Stimulated activated naive CD8-positive, alpha-beta T cell treated with anti-CD3 and anti-CD28 coated beads, Interleukin-15, amount 100 ng/mL, for 72 hours (primary cell): Measurements from ENCODE around the gene NUDC.
"Not testable (repeated sequence)": the region's sequence is repeated elsewhere in the genome, so short reads cannot be mapped to it uniquely, and the experiment has no call there.

Experiments used
- ATAC-seq: fragments of 150-1000 bp; cut with Tn5 transposase; 2 replicates; pipeline ENCODE4 v1.10.0; 2021; ENCODE audit warnings: mild to moderate bottlenecking, moderate library complexity
- DNase-seq, 2 donors: peaks; one replicate each; pipeline ENCODE4 v3.0.0; 2021 to 2022
- H3K27ac Mint-ChIP-seq, 2 donors: one replicate each; pipeline ENCODE4 v1.8.0; 2022; ENCODE audit warnings: mild to moderate bottlenecking in 2 of 2, mixed read lengths in 2 of 2, moderate library complexity in 2 of 2
- H3K27me3 Mint-ChIP-seq: one replicate; pipeline ENCODE4 v1.8.0; 2022; ENCODE audit warnings: mixed read lengths
- H3K4me1 Mint-ChIP-seq: one replicate; pipeline ENCODE4 v1.8.0; 2022; ENCODE audit warnings: mild to moderate bottlenecking, mixed read lengths
- H3K4me3 Mint-ChIP-seq, 2 donors: one replicate each; pipeline ENCODE4 v1.8.0; 2022; ENCODE audit warnings: mild to moderate bottlenecking in 2 of 2, mixed read lengths in 2 of 2, moderate library complexity in 1 of 2
- H3K9me3 Mint-ChIP-seq, 2 donors: one replicate each; pipeline ENCODE4 v1.8.0; 2022; ENCODE audit warnings: mixed read lengths in 2 of 2

NUDC gene

GRCh38 chr1:26936823-26937222 lies 15.3 kb downstream of the NUDC start:
- Mint-ChIP-seq H3K4me1 (no peaks in the 10 kb centered on the region), H3K27me3 (no peaks in the 10 kb centered on the region), H3K27ac (no peak overlapping the region), H3K9me3 (no peaks in the 10 kb centered on the region), H3K4me3 (no peak overlapping the region)
- ATAC-seq (no peak), DNase-seq (no peak)

GRCh38 chr1:26938004-26938658 lies 16.6 kb downstream of the NUDC start:
- H3K4me3 Mint-ChIP-seq = no peak overlapping the region
- H3K27ac Mint-ChIP-seq = peak overlapping the region in 1 of 2 donors; percentile 74
- no peak for ATAC-seq
- no peaks in the 10 kb centered on the region for H3K4me1 Mint-ChIP-seq
- no peak for DNase-seq
- H3K27me3 Mint-ChIP-seq = no peaks in the 10 kb centered on the region
- no peaks in the 10 kb centered on the region for H3K9me3 Mint-ChIP-seq

- Mint-ChIP-seq H3K4me1 (no peaks in the 10 kb centered on the region), H3K27me3 (no peaks in the 10 kb centered on the region), H3K4me3 (no peak overlapping the region), H3K9me3 (no peaks in the 10 kb centered on the region), H3K27ac (peak overlapping the region in 1 of 2 donors; percentile 52)
- ATAC-seq = no peak
- DNase-seq = no peak
These were observed 17.1 kb downstream of the NUDC start for GRCh38 chr1:26938659-26939025.

- Mint-ChIP-seq H3K27ac (peak overlapping the region in 1 of 2 donors; percentile 63), H3K9me3 (no peaks in the 10 kb centered on the region), H3K4me1 (no peaks in the 10 kb centered on the region), H3K27me3 (no peaks in the 10 kb centered on the region), H3K4me3 (no peak overlapping the region)
- DNase-seq (no peak), ATAC-seq (no peak)
These were observed 19.8 kb downstream of the NUDC start for GRCh38 chr1:26941311-26941710.

- H3K9me3 Mint-ChIP-seq = no peaks in the 10 kb centered on the region
- H3K4me1 Mint-ChIP-seq = no peaks in the 10 kb centered on the region
- ATAC-seq (no peak), DNase-seq (no peak)
- no peak overlapping the region for H3K4me3 Mint-ChIP-seq
- H3K27me3 Mint-ChIP-seq = no peaks in the 10 kb centered on the region
- no peak overlapping the region for H3K27ac Mint-ChIP-seq
These were observed 21.1 kb downstream of the NUDC start for GRCh38 chr1:26942656-26943055.

GRCh38 chr1:26945138-26945537 lies 23.6 kb downstream of the NUDC start:
- H3K27ac Mint-ChIP-seq = peak overlapping the region in 1 of 2 donors; percentile 20
- no peaks in the 10 kb centered on the region for H3K4me1 Mint-ChIP-seq
- DNase-seq (no peak), ATAC-seq (no peak)
- no peaks in the 10 kb centered on the region for H3K9me3 Mint-ChIP-seq
- H3K27me3 Mint-ChIP-seq = no peaks in the 10 kb centered on the region
- H3K4me3 Mint-ChIP-seq = no peak overlapping the region

- no peak overlapping the region for H3K4me3 Mint-ChIP-seq
- ATAC-seq (no peak), DNase-seq (no peak)
- H3K27me3 Mint-ChIP-seq = no peaks in the 10 kb centered on the region
- H3K9me3 Mint-ChIP-seq = no peaks in the 10 kb centered on the region
- H3K4me1 Mint-ChIP-seq = no peaks in the 10 kb centered on the region
- peak overlapping the region in 1 of 2 donors; percentile 38 for H3K27ac Mint-ChIP-seq
These were observed 24.2 kb downstream of the NUDC start for GRCh38 chr1:26945728-26946127.

- Mint-ChIP-seq H3K9me3 (no peaks in the 10 kb centered on the region), H3K27ac (no peak overlapping the region), H3K27me3 (no peaks in the 10 kb centered on the region), H3K4me1 (no peaks in the 10 kb centered on the region), H3K4me3 (no peak overlapping the region)
- DNase-seq = no peak
- no peak for ATAC-seq
These were observed 24.7 kb downstream of the NUDC start for GRCh38 chr1:26946270-26946669.

DNA sequence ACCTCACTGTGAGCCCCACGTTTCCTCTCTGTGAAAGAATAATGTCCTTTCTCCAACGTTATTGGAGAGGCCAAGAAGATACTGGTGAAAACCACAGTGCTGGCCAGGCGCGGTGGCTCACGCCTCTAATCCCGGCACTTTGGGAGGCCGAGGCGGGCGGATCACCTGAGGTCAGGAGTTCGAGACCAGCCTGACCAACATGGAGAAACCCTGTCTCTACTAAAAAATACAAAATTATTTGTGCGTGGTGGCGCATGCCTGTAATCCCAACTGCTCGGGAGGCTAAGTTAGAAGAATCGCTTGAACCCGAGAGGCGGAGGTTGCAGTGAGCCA lies 27.1 kb downstream of the NUDC start:
- not testable (repeated sequence) for H3K9me3 Mint-ChIP-seq, DNase-seq, H3K4me3 Mint-ChIP-seq, H3K4me1 Mint-ChIP-seq, H3K27me3 Mint-ChIP-seq, ATAC-seq
- peak overlapping the region in 1 of 2 donors; percentile 12 for H3K27ac Mint-ChIP-seq

DNA sequence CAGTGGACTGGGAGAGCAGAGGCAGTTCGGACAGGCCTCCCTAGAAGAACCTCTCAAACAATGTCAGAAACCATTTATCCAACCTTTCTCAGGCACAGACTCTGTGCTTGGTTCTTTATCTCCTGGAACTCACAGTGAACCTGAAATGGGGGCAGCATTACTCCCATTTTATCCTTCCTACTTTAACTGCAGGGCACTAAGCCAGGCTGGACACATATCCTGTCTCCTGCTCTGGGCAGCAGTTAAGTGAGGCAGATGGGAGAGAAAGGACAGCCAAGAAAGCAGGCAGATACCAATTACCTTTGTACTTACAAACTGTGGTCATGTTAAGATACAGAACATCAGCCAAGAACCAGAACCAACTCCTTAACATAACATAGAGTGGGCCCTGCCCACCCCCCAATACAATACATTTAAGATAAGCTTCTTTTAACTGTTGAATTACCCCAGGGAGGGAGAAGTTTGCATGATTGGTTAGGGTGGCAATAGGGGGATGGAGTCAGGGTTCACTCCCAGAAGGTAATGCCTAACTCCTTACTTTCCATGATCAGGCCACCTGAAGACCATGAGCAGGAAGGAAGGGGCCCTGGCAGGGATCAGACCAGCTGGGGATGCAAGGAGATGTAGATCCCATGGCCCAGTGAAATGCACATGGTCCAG lies 27.9 kb downstream of the NUDC start:
- H3K27ac Mint-ChIP-seq = peak overlapping the region in 1 of 2 donors; percentile 50
- no peak overlapping the region for H3K4me3 Mint-ChIP-seq
- H3K9me3 Mint-ChIP-seq = no peaks in the 10 kb centered on the region
- DNase-seq (no peak), ATAC-seq (peak; percentile 18)
- H3K27me3 Mint-ChIP-seq = no peaks in the 10 kb centered on the region
- H3K4me1 Mint-ChIP-seq = no peaks in the 10 kb centered on the region

DNA sequence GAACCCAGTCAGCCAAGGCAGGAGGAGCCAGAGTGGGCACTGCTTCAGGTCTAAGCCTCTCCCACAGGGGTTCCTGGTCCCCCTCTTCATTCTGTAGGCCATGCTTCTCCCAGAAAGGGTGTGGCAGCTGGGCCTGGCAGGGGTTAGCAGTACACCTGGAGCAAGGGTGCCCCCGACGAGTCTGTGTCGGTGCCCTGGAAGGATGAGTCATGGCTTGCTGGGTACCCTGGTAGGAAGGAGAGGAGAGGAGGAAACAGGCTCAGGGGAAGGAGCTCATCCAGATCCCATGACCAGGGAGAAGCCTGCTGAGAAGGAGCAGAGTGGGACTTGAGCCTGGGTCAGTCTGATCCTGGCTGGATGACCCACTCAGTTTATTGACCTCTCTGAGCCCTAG lies 28.4 kb downstream of the NUDC start:
- peak; percentile 9 for ATAC-seq
- no peaks in the 10 kb centered on the region for H3K27me3 Mint-ChIP-seq
- no peak for DNase-seq
- no peaks in the 10 kb centered on the region for H3K9me3 Mint-ChIP-seq
- H3K4me1 Mint-ChIP-seq = no peaks in the 10 kb centered on the region
- H3K4me3 Mint-ChIP-seq = no peak overlapping the region
- H3K27ac Mint-ChIP-seq = no peak overlapping the region

- Mint-ChIP-seq H3K27ac (peak overlapping the region in 1 of 2 donors; percentile 91), H3K4me1 (no peaks in the 10 kb centered on the region), H3K27me3 (no peaks in the 10 kb centered on the region), H3K9me3 (no peaks in the 10 kb centered on the region), H3K4me3 (no peak overlapping the region)
- DNase-seq (no peak), ATAC-seq (no peak)
These were observed 29.1 kb downstream of the NUDC start for GRCh38 chr1:26950602-26951001.

- DNase-seq = no peak
- no peak for ATAC-seq
- H3K4me1 Mint-ChIP-seq = no peaks in the 10 kb centered on the region
- H3K4me3 Mint-ChIP-seq = no peak overlapping the region
- no peaks in the 10 kb centered on the region for H3K27me3 Mint-ChIP-seq
- H3K9me3 Mint-ChIP-seq = no peaks in the 10 kb centered on the region
- peak overlapping the region in 1 of 2 donors; percentile 5 for H3K27ac Mint-ChIP-seq
These were observed 29.7 kb downstream of the NUDC start for GRCh38 chr1:26951216-26951615.

- ATAC-seq (no peak), DNase-seq (no peak)
- no peaks in the 10 kb centered on the region for H3K4me1 Mint-ChIP-seq
- no peak overlapping the region for H3K27ac Mint-ChIP-seq
- H3K4me3 Mint-ChIP-seq = no peak overlapping the region
- no peaks in the 10 kb centered on the region for H3K9me3 Mint-ChIP-seq
- no peaks in the 10 kb centered on the region for H3K27me3 Mint-ChIP-seq
These were observed 30.4 kb downstream of the NUDC start for GRCh38 chr1:26951821-26952497.

- no peaks in the 10 kb centered on the region for H3K4me1 Mint-ChIP-seq
- no peaks in the 10 kb centered on the region for H3K9me3 Mint-ChIP-seq
- peaks cover under 1% of the 10 kb centered on the region for H3K27me3 Mint-ChIP-seq
- no peak for DNase-seq
- no peak for ATAC-seq
- H3K4me3 Mint-ChIP-seq = no peak overlapping the region
- H3K27ac Mint-ChIP-seq = no peak overlapping the region
These were observed 31.8 kb downstream of the NUDC start for GRCh38 chr1:26953374-26953773.

DNA sequence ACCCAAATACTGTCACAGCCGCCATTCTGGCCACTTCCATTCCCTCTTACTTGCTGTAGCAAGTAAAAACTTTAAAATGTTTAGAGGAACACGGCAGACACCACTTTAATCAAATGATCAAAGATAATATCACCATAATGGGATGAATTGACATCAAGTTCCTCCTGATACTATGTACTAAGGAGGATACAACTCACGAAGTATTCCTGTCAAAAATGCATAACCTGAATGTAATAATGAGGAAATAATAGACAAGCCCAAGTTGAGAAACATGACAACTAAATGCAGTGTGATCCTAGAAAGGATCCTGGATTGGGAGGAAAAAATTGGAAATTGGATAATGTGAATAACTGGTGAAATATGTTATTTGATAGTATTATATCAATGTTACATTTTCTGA lies 34.8 kb downstream of the NUDC start:
- DNase-seq (no peak), ATAC-seq (no peak)
- Mint-ChIP-seq H3K4me3 (no peak overlapping the region), H3K27ac (no peak overlapping the region), H3K27me3 (peaks cover 22% of the 10 kb centered on the region), H3K9me3 (no peaks in the 10 kb centered on the region), H3K4me1 (peaks cover 6% of the 10 kb centered on the region)
